Kidney epithelial cell (primary cell): ENCODE results near the gene COL23A1. TPM values are rescaled to one million over a fixed set of nuclear protein-coding genes. Genes with fewer than 3 reads are reported as not detected.

Experiments used
- DNase-seq: peaks from one replicate; pipeline ENCODE4 v3.0.0-alpha.2; 2010; ENCODE audit warnings: low read depth
- H3K27me3 ChIP-seq: 2 replicates; pipeline ENCODE4 v1.6.0; 2011; ENCODE audit warnings: low read length; ENCODE audit not compliant: control insufficient read depth, insufficient read depth
- H3K36me3 ChIP-seq: 2 replicates; pipeline ENCODE4 v1.5.1; 2011; ENCODE audit warnings: low read length; ENCODE audit not compliant: control insufficient read depth, insufficient read depth
- H3K4me3 ChIP-seq: 2 replicates; pipeline ENCODE4 v1.5.1; 2011; ENCODE audit warnings: low read depth, mild to moderate bottlenecking, control low read depth, low read length
- total RNA-seq: library from RNA; depleted of rRNA; stranded (reverse); fragments of >200 nt; gene quantifications from 2 replicates; pipeline ENCODE4 v1.2.3, GENCODE V29; 2015
- TF ChIP-seq, protein P1 (sequence below): IDR thresholded peaks from 2 replicates; pipeline ENCODE4 v1.5.1; 2011; ENCODE audit warnings: mild to moderate bottlenecking, moderate library complexity, low read length, control low read depth, inconsistent platforms; ENCODE audit not compliant: insufficient read depth, poor library complexity, severe bottlenecking

The COL23A1 gene
- total RNA-seq, 1 donor from 2014 or later = 0.17 TPM

DNA sequence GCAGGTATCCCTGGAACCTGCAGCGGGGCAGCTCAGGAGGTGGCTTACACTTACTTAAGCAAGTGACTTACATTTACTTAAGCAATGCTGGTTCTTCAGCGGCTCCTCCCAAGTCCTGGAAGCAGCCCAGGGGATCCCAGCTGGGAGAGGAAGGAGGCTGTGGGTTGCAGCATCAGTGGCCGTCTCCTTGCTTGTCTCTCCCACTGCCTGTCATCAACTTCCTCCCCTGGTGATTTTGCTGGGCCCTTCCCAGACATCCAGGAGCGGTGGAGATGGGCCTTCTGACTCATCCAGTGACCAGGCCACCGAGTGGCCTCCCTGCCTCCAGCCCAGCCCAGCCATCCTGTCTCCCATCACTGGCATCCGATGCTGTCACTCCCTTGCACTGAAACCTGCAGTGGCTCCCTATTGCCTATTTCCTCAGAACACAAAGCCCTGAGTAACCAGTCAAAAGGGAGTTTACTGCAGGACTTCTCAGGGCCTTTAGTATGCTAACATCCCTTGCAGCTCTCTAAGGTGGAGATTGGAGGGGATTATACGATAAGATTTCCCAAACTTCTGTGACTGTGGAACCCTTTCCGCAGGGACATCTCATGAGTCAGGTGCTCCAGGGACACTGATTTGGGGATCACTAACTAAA is 201.7 kb downstream of the COL23A1 start:
- TF ChIP-seq, protein P1, sequence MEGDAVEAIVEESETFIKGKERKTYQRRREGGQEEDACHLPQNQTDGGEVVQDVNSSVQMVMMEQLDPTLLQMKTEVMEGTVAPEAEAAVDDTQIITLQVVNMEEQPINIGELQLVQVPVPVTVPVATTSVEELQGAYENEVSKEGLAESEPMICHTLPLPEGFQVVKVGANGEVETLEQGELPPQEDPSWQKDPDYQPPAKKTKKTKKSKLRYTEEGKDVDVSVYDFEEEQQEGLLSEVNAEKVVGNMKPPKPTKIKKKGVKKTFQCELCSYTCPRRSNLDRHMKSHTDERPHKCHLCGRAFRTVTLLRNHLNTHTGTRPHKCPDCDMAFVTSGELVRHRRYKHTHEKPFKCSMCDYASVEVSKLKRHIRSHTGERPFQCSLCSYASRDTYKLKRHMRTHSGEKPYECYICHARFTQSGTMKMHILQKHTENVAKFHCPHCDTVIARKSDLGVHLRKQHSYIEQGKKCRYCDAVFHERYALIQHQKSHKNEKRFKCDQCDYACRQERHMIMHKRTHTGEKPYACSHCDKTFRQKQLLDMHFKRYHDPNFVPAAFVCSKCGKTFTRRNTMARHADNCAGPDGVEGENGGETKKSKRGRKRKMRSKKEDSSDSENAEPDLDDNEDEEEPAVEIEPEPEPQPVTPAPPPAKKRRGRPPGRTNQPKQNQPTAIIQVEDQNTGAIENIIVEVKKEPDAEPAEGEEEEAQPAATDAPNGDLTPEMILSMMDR = no peak
- DNase-seq = no peak
- Histone ChIP-seq H3K27me3 (peaks cover 2% of the 10 kb centered on the region), H3K4me3 (no peak overlapping the region), H3K36me3 (no peaks in the 10 kb centered on the region)

GRCh38 chr5:178387856-178388190 is 202.4 kb downstream of the COL23A1 start:
- no peak for DNase-seq
- TF ChIP-seq, protein P1 = no peak
- Histone ChIP-seq H3K4me3 (no peak overlapping the region), H3K36me3 (no peaks in the 10 kb centered on the region), H3K27me3 (peaks cover 2% of the 10 kb centered on the region)

GRCh38 chr5:178387061-178387855 is 202.9 kb downstream of the COL23A1 start:
- Histone ChIP-seq H3K27me3 (peaks cover 2% of the 10 kb centered on the region), H3K36me3 (no peaks in the 10 kb centered on the region), H3K4me3 (no peak overlapping the region)
- TF ChIP-seq, protein P1 = no peak
- DNase-seq = no peak

DNA sequence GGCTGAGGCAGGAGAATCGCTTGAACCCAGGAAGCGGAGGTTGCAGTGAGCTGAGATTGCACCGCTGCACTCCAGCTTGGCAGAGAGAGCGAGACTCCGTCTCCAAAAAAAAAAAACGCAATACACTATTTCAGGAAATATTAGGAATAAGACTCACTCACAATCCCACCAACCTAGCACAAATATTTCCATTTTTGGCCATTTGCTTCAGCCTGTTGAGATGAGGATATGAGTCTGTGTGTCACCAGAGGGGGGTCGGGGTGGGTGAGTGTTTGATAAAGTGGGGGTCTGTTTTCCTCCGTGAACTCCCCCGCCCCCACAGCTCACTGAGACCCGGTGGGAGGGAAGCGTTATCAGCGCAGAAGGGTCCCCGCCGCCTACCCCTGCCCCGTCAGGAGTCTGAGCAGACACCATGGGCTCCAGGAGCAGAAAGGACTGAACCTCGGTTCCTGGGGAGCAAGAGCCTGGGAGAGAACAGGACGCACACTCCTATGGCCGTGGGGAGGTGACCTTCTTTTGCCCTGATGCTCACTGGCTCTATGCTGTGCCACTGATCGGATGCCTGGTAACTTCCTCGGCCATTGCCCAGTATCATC is 203.8 kb downstream of the COL23A1 start:
- no peak overlapping the region for H3K4me3 ChIP-seq
- TF ChIP-seq, protein P1 = no peak
- H3K27me3 ChIP-seq = peaks cover 2% of the 10 kb centered on the region
- no peak for DNase-seq
- H3K36me3 ChIP-seq = no peaks in the 10 kb centered on the region

GRCh38 chr5:178385496-178385890 is 204.7 kb downstream of the COL23A1 start:
- TF ChIP-seq, protein P1 = no peak
- H3K36me3 ChIP-seq = no peaks in the 10 kb centered on the region
- no peak overlapping the region for H3K4me3 ChIP-seq
- peak; percentile 18 for DNase-seq
- peaks cover 2% of the 10 kb centered on the region for H3K27me3 ChIP-seq
